ENCODE results near the gene ARFRP1.

ARFRP1 gene

GRCh38 chr20:63692436-63693082 is 15.2 kb downstream of the ARFRP1 start:
- Histone ChIP-seq H3K4me3 (ENCODE audit: low read depth, low read length, poor library complexity, severe bottlenecking) (no peak overlapping the region), H3K27ac (ENCODE audit: low read depth, low read length, poor library complexity, severe bottlenecking) (no peak overlapping the region), H3K9ac (ENCODE audit: low read length) (no peak overlapping the region), H3K4me2 (ENCODE audit: low read length) (no peak overlapping the region), H3K9me3 (ENCODE audit: low read length) (no peaks in the 10 kb centered on the region), H3K9me2 (ENCODE audit: low read depth, low read length) (no peaks in the 10 kb centered on the region), H3F3A (ENCODE audit: insufficient read depth, low read length) (no peaks in the 10 kb centered on the region), H3K36me3 (ENCODE audit: insufficient read depth, low read length) (no peaks in the 10 kb centered on the region; the same call in 1 of the 2 replicates), H3K27me3 (ENCODE audit: insufficient read depth, low read length) (no peaks in the 10 kb centered on the region; the same call in 1 of the 2 replicates), H3K4me1 (ENCODE audit: insufficient read depth, low read length, severe bottlenecking) (no peaks in the 10 kb centered on the region), H4K20me1 (ENCODE audit: insufficient read depth, low read length) (no peaks in the 10 kb centered on the region), H2AFZ (ENCODE audit: low read length) (no peak overlapping the region), H3K79me2 (ENCODE audit: insufficient read depth, low read length) (no peaks in the 10 kb centered on the region)
- no peak for TF ChIP-seq EZH2 (IDR thresholded peaks at IDR 0.05; ENCODE audit: borderline replicate concordance, low read length)
- TF ChIP-seq CTCF (IDR thresholded peaks at IDR 0.05; ENCODE audit: low read length), result no peak

GRCh38 chr20:63691711-63692435 is 15.9 kb downstream of the ARFRP1 start:
- TF ChIP-seq EZH2 (IDR thresholded peaks at IDR 0.05; ENCODE audit: borderline replicate concordance, low read length) (no peak), CTCF (IDR thresholded peaks at IDR 0.05; ENCODE audit: low read length) (no peak)
- H3K9me3 ChIP-seq (ENCODE audit: low read length), result no peaks in the 10 kb centered on the region
- H4K20me1 ChIP-seq (ENCODE audit: insufficient read depth, low read length), result no peaks in the 10 kb centered on the region
- H3F3A ChIP-seq (ENCODE audit: insufficient read depth, low read length), result no peaks in the 10 kb centered on the region
- H3K9me2 ChIP-seq (ENCODE audit: low read depth, low read length), result no peaks in the 10 kb centered on the region
- H3K27me3 ChIP-seq (ENCODE audit: insufficient read depth, low read length), result no peaks in the 10 kb centered on the region; the same call in 1 of the 2 replicates
- H3K79me2 ChIP-seq (ENCODE audit: insufficient read depth, low read length), result no peaks in the 10 kb centered on the region
- H3K4me3 ChIP-seq (ENCODE audit: low read depth, low read length, poor library complexity, severe bottlenecking), result no peak overlapping the region
- no peak overlapping the region for H3K4me2 ChIP-seq (ENCODE audit: low read length)
- H3K4me1 ChIP-seq (ENCODE audit: insufficient read depth, low read length, severe bottlenecking), result no peaks in the 10 kb centered on the region
- H3K9ac ChIP-seq (ENCODE audit: low read length), result no peak overlapping the region
- H3K36me3 ChIP-seq (ENCODE audit: insufficient read depth, low read length), result no peaks in the 10 kb centered on the region
- no peak overlapping the region for H3K27ac ChIP-seq (ENCODE audit: low read depth, low read length, poor library complexity, severe bottlenecking)
- no peak overlapping the region for H2AFZ ChIP-seq (ENCODE audit: low read length)

GRCh38 chr20:63690898-63691710 is 16.7 kb downstream of the ARFRP1 start:
- H3K36me3 ChIP-seq (ENCODE audit: insufficient read depth, low read length), result no peaks in the 10 kb centered on the region
- H3K4me3 ChIP-seq (ENCODE audit: low read depth, low read length, poor library complexity, severe bottlenecking), result no peak overlapping the region
- no peaks in the 10 kb centered on the region for H3K79me2 ChIP-seq (ENCODE audit: insufficient read depth, low read length)
- H2AFZ ChIP-seq (ENCODE audit: low read length), result no peak overlapping the region
- no peak overlapping the region for H3K9ac ChIP-seq (ENCODE audit: low read length)
- H3K9me2 ChIP-seq (ENCODE audit: low read depth, low read length), result no peaks in the 10 kb centered on the region
- no peak overlapping the region for H3K27ac ChIP-seq (ENCODE audit: low read depth, low read length, poor library complexity, severe bottlenecking)
- no peak for TF ChIP-seq EZH2 (IDR thresholded peaks at IDR 0.05; ENCODE audit: borderline replicate concordance, low read length)
- no peak for TF ChIP-seq CTCF (IDR thresholded peaks at IDR 0.05; ENCODE audit: low read length)
- H3K4me1 ChIP-seq (ENCODE audit: insufficient read depth, low read length, severe bottlenecking), result no peaks in the 10 kb centered on the region
- no peaks in the 10 kb centered on the region for H3K9me3 ChIP-seq (ENCODE audit: low read length)
- H3K4me2 ChIP-seq (ENCODE audit: low read length), result no peak overlapping the region
- no peaks in the 10 kb centered on the region for H4K20me1 ChIP-seq (ENCODE audit: insufficient read depth, low read length)
- no peaks in the 10 kb centered on the region; the same call in 1 of the 2 replicates for H3K27me3 ChIP-seq (ENCODE audit: insufficient read depth, low read length)
- no peaks in the 10 kb centered on the region for H3F3A ChIP-seq (ENCODE audit: insufficient read depth, low read length)
